ENCODE measurements around the gene RELT. TPM values are rescaled to one million over a fixed set of nuclear protein-coding genes. Genes with fewer than 3 reads are reported as not detected.
A peak's percentile ranks its signal among the peaks of the same experiment; 100 is the strongest.

The RELT gene
- total and polyA plus RNA-seq, 9 donors, result 0.38 to 4.7 (median 2.0) TPM

DNA sequence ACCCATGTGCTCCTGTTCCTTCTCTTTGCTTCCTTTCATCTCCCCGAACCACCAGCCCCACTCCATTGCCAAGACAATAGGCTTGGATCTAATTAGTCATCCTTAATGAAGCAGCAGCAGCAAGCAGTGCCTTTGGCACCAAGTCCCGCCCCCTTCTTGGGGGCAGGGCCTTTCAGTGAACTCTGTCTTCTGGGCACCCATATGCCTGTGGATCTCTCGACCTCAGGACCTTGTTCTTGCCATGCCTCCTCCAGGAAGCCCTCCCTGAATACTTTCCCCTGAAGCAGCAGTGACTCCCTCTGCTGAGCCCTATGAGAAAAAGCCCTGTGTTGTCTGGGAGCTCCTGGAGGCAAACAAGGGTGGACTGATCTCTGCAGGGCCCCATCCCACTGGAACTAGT is 36.0 kb upstream of the RELT start:
- Histone ChIP-seq H3K9me3 (no peaks in the 10 kb centered on the region), H3K27me3 (no peaks in the 10 kb centered on the region), H3K4me1 (ENCODE audit: insufficient read depth) (peaks cover 12% of the 10 kb centered on the region), H3K27ac (no peak overlapping the region), H3K4me3 (no peak overlapping the region), H3K36me3 (no peaks in the 10 kb centered on the region)
- intact Hi-C loops (cut with DNase I), result no loop called here
- DNase-seq, result no peak
- TF ChIP-seq EP300 (IDR thresholded peaks at IDR 0.05), result no peak
- TF ChIP-seq, protein P1, sequence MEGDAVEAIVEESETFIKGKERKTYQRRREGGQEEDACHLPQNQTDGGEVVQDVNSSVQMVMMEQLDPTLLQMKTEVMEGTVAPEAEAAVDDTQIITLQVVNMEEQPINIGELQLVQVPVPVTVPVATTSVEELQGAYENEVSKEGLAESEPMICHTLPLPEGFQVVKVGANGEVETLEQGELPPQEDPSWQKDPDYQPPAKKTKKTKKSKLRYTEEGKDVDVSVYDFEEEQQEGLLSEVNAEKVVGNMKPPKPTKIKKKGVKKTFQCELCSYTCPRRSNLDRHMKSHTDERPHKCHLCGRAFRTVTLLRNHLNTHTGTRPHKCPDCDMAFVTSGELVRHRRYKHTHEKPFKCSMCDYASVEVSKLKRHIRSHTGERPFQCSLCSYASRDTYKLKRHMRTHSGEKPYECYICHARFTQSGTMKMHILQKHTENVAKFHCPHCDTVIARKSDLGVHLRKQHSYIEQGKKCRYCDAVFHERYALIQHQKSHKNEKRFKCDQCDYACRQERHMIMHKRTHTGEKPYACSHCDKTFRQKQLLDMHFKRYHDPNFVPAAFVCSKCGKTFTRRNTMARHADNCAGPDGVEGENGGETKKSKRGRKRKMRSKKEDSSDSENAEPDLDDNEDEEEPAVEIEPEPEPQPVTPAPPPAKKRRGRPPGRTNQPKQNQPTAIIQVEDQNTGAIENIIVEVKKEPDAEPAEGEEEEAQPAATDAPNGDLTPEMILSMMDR (IDR thresholded peaks at IDR 0.05), result no peak
- no peak for TF ChIP-seq POLR2A (IDR thresholded peaks at IDR 0.05)
- WGBS, 3 donors, result 70 to 83% (median 71%) methylated on average over 3 of the region's 3 CpGs

DNA sequence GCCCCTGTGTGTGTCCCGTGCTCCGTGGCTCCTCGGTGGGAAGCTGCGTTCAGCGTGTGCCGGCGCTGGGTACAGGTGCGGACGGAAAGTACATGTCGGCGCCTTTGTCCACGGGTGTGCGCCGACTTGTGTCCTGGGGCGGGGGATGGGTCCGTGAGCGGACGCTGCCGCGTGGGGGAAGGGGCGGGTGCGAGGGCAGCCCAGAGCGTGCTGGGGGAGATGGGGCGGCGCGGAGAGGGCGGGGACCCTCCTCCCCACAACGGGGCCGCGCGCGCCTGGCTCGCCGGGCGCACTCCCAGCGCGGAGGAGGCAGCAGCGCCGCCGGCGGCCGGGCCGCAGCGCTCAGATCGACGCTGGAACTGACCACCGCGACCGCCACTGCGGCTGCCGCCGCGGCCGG is 33.6 kb upstream of the RELT start:
- Histone ChIP-seq H3K4me3 (peak overlapping the region; percentile 38), H3K4me1 (ENCODE audit: insufficient read depth) (peaks cover 12% of the 10 kb centered on the region), H3K9me3 (no peaks in the 10 kb centered on the region), H3K36me3 (no peaks in the 10 kb centered on the region), H3K27me3 (no peaks in the 10 kb centered on the region), H3K27ac (no peak overlapping the region)
- no peak for DNase-seq
- TF ChIP-seq POLR2A (IDR thresholded peaks at IDR 0.05) (no peak), EP300 (IDR thresholded peaks at IDR 0.05) (no peak)
- TF ChIP-seq, protein P1 (IDR thresholded peaks at IDR 0.05), result no peak
- 3 to 15% (median 3%) methylated on average over 23 to 54 of the region's 54 CpGs for WGBS, 3 donors
- intact Hi-C loops (cut with DNase I), result no loop called here

DNA sequence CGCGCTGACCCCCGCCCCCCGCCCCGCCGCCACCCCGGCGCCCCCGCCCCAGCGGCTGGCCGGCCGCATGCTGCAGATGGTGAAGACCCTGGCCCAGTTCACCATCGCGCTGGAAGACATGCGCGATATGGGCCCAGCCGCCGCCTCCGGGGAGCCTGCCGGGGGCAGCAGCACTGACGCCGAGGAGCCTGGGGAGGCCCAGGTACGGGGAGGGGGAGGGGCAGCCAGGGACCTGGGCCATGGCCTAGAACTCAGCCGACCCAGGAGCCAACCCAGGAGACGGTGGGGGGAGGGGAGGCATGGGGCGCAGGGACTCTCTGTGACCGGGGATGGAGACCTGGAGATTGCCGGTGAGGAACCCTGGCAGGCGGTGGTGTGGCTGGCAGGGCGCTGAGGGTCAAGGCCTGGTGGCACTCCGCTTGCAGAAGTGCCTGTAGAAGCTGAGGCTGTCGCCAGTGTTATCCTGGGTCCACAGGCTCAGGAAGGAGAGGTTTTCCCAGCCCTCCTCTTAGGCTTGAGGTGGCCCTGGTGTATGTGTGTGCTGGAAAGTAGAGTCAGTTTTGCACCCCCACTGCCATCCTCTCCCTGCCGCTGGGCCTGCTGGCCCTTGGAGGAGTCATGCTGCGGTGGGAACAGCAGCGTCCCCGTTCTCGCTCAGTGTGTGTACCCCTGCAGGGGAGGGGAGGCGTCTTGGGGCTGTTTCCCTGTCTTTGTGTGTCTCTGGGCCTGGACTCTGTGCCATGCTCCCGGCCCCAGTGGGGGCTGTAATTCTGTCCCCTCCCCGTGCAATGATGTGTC is 32.9 kb upstream of the RELT start:
- no peak for DNase-seq
- no peaks in the 10 kb centered on the region for H3K27me3 ChIP-seq
- no peaks in the 10 kb centered on the region for H3K36me3 ChIP-seq
- H3K4me3 ChIP-seq, result peak overlapping the region; percentile 38
- WGBS, 3 donors, result 33 to 42% (median 39%) methylated on average over 29 to 40 of the region's 40 CpGs
- no peaks in the 10 kb centered on the region for H3K9me3 ChIP-seq
- intact Hi-C loops (cut with DNase I), result no loop called here
- peaks cover 10% of the 10 kb centered on the region for H3K4me1 ChIP-seq (ENCODE audit: insufficient read depth)
- H3K27ac ChIP-seq, result no peak overlapping the region
- TF ChIP-seq, protein P1 (IDR thresholded peaks at IDR 0.05), result no peak
- TF ChIP-seq EP300 (IDR thresholded peaks at IDR 0.05) (no peak), POLR2A (IDR thresholded peaks at IDR 0.05) (no peak)

DNA sequence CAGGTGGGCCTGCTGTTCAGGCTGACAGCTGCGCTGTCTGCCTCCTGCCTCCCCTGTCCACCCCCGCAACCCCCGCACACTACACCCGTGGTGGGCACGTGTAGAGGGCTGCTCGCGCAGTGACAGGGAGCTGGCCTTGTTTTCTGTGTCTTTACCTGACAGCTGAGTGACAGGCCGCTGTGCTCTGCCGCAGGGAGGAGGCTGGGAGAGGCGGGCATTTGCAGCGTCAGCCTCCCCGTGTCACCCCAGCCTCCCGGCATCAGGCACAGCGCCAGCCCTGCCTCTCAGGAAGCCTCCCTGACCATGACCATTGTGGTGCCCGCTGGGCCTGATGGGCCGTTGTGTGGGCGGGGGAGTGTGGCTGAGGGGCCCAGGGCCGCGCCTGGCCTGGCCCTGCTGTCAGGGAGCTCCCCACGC is 32.0 kb upstream of the RELT start:
- TF ChIP-seq POLR2A (IDR thresholded peaks at IDR 0.05), result no peak
- intact Hi-C loops (cut with DNase I), result no loop called here
- H3K27ac ChIP-seq, result no peak overlapping the region
- H3K4me3 ChIP-seq, result no peak overlapping the region
- no peaks in the 10 kb centered on the region for H3K27me3 ChIP-seq
- H3K4me1 ChIP-seq (ENCODE audit: insufficient read depth), result peaks cover 10% of the 10 kb centered on the region
- no peaks in the 10 kb centered on the region for H3K9me3 ChIP-seq
- no peak for DNase-seq
- WGBS, 3 donors, result 60 to 71% (median 70%) methylated on average over 19 to 20 of the region's 20 CpGs
- H3K36me3 ChIP-seq, result no peaks in the 10 kb centered on the region

DNA sequence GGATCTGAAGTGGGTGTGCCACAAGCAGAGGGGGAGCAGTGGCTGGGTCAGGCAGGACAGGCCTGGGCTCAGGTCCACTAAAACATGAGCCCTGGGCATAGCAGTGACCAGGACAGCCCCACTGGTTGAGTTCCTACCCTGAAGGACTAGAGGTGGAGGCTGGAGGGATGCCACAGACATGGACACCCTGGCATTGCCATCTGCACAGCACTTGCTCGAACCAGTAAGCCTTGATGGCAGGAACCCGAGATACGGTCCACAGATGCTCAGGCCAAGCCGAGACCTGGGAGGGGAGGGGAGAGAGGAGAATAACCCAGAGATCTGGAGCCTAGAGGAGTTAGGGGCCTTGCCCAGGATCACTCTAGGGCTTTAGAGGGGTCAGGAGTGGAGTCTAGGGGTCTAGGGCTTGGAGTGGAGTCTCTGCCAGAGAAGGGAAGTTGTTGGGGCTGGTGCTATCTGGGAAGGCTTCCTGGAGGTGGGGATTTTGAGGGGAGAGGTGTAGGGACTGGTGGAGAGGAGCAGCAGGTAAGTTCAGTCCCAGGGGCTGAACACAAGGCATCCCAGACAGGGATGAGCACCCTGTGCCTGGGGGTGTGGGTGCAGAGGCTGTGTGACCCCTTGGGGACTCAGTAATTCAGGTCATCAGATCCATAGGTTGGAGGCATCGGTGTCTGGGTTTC is 30.6 kb upstream of the RELT start:
- intact Hi-C loops (cut with DNase I), result no loop called here
- 82 to 91% (median 90%) methylated on average over 5 of the region's 5 CpGs for WGBS, 3 donors
- TF ChIP-seq EP300 (IDR thresholded peaks at IDR 0.05), result no peak
- TF ChIP-seq, protein P1 (IDR thresholded peaks at IDR 0.05), result no peak
- TF ChIP-seq POLR2A (IDR thresholded peaks at IDR 0.05), result no peak
- H3K36me3 ChIP-seq, result no peaks in the 10 kb centered on the region
- no peaks in the 10 kb centered on the region for H3K27me3 ChIP-seq
- H3K4me1 ChIP-seq (ENCODE audit: insufficient read depth), result peaks cover 10% of the 10 kb centered on the region
- H3K27ac ChIP-seq, result no peak overlapping the region
- H3K4me3 ChIP-seq, result no peak overlapping the region
- no peak for DNase-seq
- no peaks in the 10 kb centered on the region for H3K9me3 ChIP-seq

All from ovary (tissue), 9 donors.